Activated CD8-positive, alpha-beta T cell treated with anti-CD3 and anti-CD28 coated beads for 36 hours (primary cell): Measurements from ENCODE around the gene CACNA1C. TPM values are rescaled to one million over a fixed set of nuclear protein-coding genes. Genes with fewer than 3 reads are reported as not detected.

Experiments used
- ATAC-seq: fragments of 200-7000 bp; cut with Tn5 transposase; one replicate; pipeline ENCODE4 v1.10.0; 2021; ENCODE audit warnings: mild to moderate bottlenecking, moderate library complexity
- CTCF ChIA-PET: fragments of 350-600 bp; sonication (Branson Sonifier 250); formaldehyde crosslinking; loops from one replicate; lab custom pipeline; 2021; ENCODE audit warnings: antibody characterized with exemption; lab: Charles Lee
- POLR2A ChIA-PET: fragments of 350-600 bp; sonication (Branson Sonifier 250); formaldehyde crosslinking; loops from one replicate; lab custom pipeline; 2021; ENCODE audit warnings: antibody characterized with exemption; lab: Charles Lee
- DNase-seq: peaks from one replicate; pipeline ENCODE4 v3.0.0-alpha.2; 2020
- H3K27ac Mint-ChIP-seq: one replicate; pipeline ENCODE4 v1.8.0; 2021; ENCODE audit warnings: mild to moderate bottlenecking, mixed read lengths
- H3K27me3 Mint-ChIP-seq: one replicate; pipeline ENCODE4 v1.8.0; 2021; ENCODE audit warnings: mixed read lengths
- H3K36me3 Mint-ChIP-seq: one replicate; pipeline ENCODE4 v1.8.0; 2021; ENCODE audit warnings: low read depth, mixed read lengths
- H3K4me1 Mint-ChIP-seq: one replicate; pipeline ENCODE4 v1.8.0; 2021; ENCODE audit warnings: low read depth, mixed read lengths
- H3K4me3 Mint-ChIP-seq: one replicate; pipeline ENCODE4 v1.8.0; 2021; ENCODE audit warnings: mild to moderate bottlenecking, moderate library complexity, mixed read lengths
- H3K9me3 Mint-ChIP-seq: one replicate; pipeline ENCODE4 v1.8.0; 2021; ENCODE audit warnings: mixed read lengths
- CTCF ChIP-seq: fragments of 200-600 bp; IDR thresholded peaks from one replicate; pipeline ENCODE4 v1.8.0; 2022; ENCODE audit warnings: antibody characterized with exemption, mild to moderate bottlenecking
- intact Hi-C: fragments of 100-400 bp; cut with micrococcal nuclease; formaldehyde crosslinking; loops from one replicate; pipeline ENCODE4 v1.10.0; 2022
- total RNA-seq, 2 experiments: library from RNA; stranded (reverse); gene quantifications; one replicate each; pipeline ENCODE4 v1.2.3, GENCODE V29; 2021

Gene CACNA1C
- total RNA-seq, 2 experiments from 2014 or later, result 0.02 to 0.05 TPM

- Mint-ChIP-seq H3K27ac (no peak overlapping the region), H3K4me3 (no peak overlapping the region), H3K4me1 (peaks cover 2% of the 10 kb centered on the region), H3K9me3 (no peaks in the 10 kb centered on the region), H3K36me3 (no peaks in the 10 kb centered on the region), H3K27me3 (peaks cover 31% of the 10 kb centered on the region)
- ChIA-PET POLR2A (no interaction called here), CTCF (no interaction called here)
- intact Hi-C loops, result no loop called here
- TF ChIP-seq CTCF, result no peak
- DNase-seq (no peak), ATAC-seq (no peak)
These were observed 533.6 kb downstream of the CACNA1C start for GRCh38 chr12:2586156-2587038.

GRCh38 chr12:2588345-2588744, 535.6 kb downstream of the CACNA1C start:
- H3K36me3 Mint-ChIP-seq, result no peaks in the 10 kb centered on the region
- peaks cover 24% of the 10 kb centered on the region for H3K27me3 Mint-ChIP-seq
- no peaks in the 10 kb centered on the region for H3K9me3 Mint-ChIP-seq
- ATAC-seq (no peak), DNase-seq (no peak)
- no peak overlapping the region for H3K27ac Mint-ChIP-seq
- ChIA-PET POLR2A (no interaction called here), CTCF (interaction anchor here (0.7 kb wide), 1 partner anchor 12 kb away, joined by 3 read pairs; no protein-coding TSS in a partner anchor)
- intact Hi-C loops, result no loop called here
- H3K4me3 Mint-ChIP-seq, result no peak overlapping the region
- no peaks in the 10 kb centered on the region for H3K4me1 Mint-ChIP-seq
- TF ChIP-seq CTCF, result no peak

- DNase-seq, result no peak
- H3K27ac Mint-ChIP-seq, result no peak overlapping the region
- no peak for TF ChIP-seq CTCF
- ATAC-seq, result no peak
- intact Hi-C loops, result no loop called here
- peaks cover 3% of the 10 kb centered on the region for H3K9me3 Mint-ChIP-seq
- POLR2A ChIA-PET, result no interaction called here
- no peak overlapping the region for H3K4me3 Mint-ChIP-seq
- CTCF ChIA-PET, result no interaction called here
- H3K4me1 Mint-ChIP-seq, result no peaks in the 10 kb centered on the region
- H3K36me3 Mint-ChIP-seq, result no peaks in the 10 kb centered on the region
- peaks cover 21% of the 10 kb centered on the region for H3K27me3 Mint-ChIP-seq
These were observed 536.6 kb downstream of the CACNA1C start for GRCh38 chr12:2589381-2589780.

- no peak for TF ChIP-seq CTCF
- ChIA-PET POLR2A (no interaction called here), CTCF (interaction anchor here (1.4 kb wide), 1 partner anchor 10 kb away, joined by 6 read pairs; no protein-coding TSS in a partner anchor)
- H3K27me3 Mint-ChIP-seq, result peaks cover 4% of the 10 kb centered on the region
- ATAC-seq (no peak), DNase-seq (no peak)
- no peak overlapping the region for H3K27ac Mint-ChIP-seq
- H3K4me1 Mint-ChIP-seq, result no peaks in the 10 kb centered on the region
- H3K36me3 Mint-ChIP-seq, result no peaks in the 10 kb centered on the region
- H3K9me3 Mint-ChIP-seq, result peaks cover 3% of the 10 kb centered on the region
- intact Hi-C loops, result no loop called here
- H3K4me3 Mint-ChIP-seq, result no peak overlapping the region
These were observed 540.3 kb downstream of the CACNA1C start for GRCh38 chr12:2593045-2593444.

GRCh38 chr12:2596441-2596840, 543.7 kb downstream of the CACNA1C start:
- intact Hi-C loops, result no loop called here
- no peaks in the 10 kb centered on the region for H3K36me3 Mint-ChIP-seq

More at GRCh38 chr12:2596441-2596840, 543.7 kb downstream of the CACNA1C start:
- Mint-ChIP-seq H3K4me3 (no peak overlapping the region), H3K27me3 (peaks cover 1% of the 10 kb centered on the region), H3K4me1 (no peaks in the 10 kb centered on the region), H3K27ac (no peak overlapping the region), H3K9me3 (peaks cover 3% of the 10 kb centered on the region)
- DNase-seq (no peak), ATAC-seq (no peak)
- CTCF ChIA-PET, result no interaction called here
- POLR2A ChIA-PET, result no interaction called here
- no peak for TF ChIP-seq CTCF
